DND-41 (cell line): Measurements from ENCODE around the gene LINC01488.

Experiments used
- EZH2 ChIP-seq: IDR thresholded peaks from 3 replicates; pipeline ENCODE4 v1.6.1; 2012; ENCODE audit warnings: borderline replicate concordance, low read depth, mild to moderate bottlenecking, moderate library complexity, low read length, inconsistent platforms; ENCODE audit not compliant: severe bottlenecking
- TF ChIP-seq, protein P1 (sequence below): IDR thresholded peaks from 2 replicates; pipeline ENCODE4 v1.5.1; 2012; ENCODE audit warnings: borderline replicate concordance, low read length, moderate library complexity, mild to moderate bottlenecking; ENCODE audit not compliant: poor library complexity, severe bottlenecking; ENCODE audit errors: extremely low read depth

DNA sequence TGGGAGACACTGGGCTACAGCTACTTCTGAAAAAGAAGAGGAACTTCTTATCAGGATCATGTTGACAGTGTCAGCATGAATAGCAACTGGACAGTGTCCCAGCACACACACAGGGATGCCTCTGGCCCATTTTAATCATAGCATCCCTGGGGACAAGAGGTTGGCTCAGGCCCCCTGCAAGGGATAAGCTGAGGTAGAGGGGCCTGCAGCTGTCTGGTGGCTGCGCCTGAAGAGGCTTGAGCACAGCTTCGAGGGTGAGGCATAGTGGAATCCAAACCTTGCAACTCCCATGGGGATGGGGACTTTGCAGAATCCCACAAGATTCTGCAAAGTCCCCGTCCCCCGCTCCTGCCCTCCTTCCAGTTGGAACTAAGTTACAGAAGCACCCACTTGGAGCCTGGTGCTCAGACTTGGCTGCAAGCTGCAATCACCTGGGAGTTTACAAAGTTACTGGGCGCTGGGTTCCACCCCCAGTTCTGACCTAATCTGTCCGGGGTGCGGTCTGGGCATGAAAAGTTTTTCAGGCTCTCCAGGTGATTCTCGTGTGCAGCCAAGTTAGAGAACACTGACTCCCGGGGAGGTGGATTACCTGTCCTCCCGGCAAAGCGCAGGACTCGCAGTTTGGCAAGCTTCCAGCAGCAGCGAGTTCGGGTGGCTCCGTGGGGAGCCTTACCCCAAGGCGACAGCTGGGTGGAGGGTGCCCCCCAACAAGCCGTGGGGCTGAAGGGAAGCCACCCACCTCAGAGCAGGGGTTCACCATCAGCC lies 16.0 kb upstream of the LINC01488 start:
- TF ChIP-seq EZH2: no peak
- TF ChIP-seq, protein P1, sequence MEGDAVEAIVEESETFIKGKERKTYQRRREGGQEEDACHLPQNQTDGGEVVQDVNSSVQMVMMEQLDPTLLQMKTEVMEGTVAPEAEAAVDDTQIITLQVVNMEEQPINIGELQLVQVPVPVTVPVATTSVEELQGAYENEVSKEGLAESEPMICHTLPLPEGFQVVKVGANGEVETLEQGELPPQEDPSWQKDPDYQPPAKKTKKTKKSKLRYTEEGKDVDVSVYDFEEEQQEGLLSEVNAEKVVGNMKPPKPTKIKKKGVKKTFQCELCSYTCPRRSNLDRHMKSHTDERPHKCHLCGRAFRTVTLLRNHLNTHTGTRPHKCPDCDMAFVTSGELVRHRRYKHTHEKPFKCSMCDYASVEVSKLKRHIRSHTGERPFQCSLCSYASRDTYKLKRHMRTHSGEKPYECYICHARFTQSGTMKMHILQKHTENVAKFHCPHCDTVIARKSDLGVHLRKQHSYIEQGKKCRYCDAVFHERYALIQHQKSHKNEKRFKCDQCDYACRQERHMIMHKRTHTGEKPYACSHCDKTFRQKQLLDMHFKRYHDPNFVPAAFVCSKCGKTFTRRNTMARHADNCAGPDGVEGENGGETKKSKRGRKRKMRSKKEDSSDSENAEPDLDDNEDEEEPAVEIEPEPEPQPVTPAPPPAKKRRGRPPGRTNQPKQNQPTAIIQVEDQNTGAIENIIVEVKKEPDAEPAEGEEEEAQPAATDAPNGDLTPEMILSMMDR: no peak
